GM19240 (cell line): ENCODE results near the gene RNF5.
"Not testable (repeated sequence)": the region's sequence is repeated elsewhere in the genome, so short reads cannot be mapped to it uniquely, and the experiment has no call there.

Experiments
- DNase-seq: peaks from one replicate; pipeline ENCODE4 v3.0.0; 2011; ENCODE audit warnings: low spot score; ENCODE audit not compliant: insufficient read length

The RNF5 gene, protein sequence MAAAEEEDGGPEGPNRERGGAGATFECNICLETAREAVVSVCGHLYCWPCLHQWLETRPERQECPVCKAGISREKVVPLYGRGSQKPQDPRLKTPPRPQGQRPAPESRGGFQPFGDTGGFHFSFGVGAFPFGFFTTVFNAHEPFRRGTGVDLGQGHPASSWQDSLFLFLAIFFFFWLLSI

DNA sequence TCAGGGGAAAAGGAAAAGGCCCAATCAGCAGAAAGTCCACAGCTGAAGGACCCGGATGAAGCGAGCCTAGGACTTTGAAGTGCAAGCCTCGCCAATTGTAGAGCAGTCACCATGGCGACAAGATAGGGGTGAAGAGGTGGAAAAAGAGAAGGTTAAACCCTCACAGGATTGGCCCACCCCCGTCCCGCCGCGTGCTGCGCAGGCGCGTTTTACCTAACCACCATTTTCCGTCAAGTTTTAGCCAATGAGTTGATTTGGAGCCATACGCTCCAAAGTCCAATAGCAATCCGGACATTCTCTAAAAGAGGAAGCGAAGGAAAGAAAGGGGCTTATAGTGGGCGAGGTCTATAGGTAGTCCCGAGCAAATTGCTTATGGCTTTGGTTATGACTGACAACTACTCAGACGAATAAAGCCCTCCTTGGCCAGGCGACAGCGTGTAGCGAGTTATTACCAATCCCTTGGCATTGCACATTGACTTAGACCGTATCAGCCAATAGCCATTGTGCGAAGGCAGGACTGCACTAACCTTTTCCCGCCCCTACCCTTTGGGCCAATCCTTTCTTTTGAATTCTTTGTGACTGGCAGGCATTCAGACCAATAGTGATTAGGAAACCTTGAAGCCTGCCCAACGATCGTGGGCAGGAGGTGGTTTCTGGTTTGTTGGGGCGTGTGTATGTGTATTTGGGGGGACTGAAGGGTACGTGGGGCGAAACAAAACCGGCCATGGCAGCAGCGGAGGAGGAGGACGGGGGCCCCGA, at the start of gene RNF5:
RNF5 (plus strand) TSS at position 618 of the 759 bp plus-strand sequence; CDS start at position 725, 107 bp downstream.
- peak; percentile 90 for DNase-seq

DNA sequence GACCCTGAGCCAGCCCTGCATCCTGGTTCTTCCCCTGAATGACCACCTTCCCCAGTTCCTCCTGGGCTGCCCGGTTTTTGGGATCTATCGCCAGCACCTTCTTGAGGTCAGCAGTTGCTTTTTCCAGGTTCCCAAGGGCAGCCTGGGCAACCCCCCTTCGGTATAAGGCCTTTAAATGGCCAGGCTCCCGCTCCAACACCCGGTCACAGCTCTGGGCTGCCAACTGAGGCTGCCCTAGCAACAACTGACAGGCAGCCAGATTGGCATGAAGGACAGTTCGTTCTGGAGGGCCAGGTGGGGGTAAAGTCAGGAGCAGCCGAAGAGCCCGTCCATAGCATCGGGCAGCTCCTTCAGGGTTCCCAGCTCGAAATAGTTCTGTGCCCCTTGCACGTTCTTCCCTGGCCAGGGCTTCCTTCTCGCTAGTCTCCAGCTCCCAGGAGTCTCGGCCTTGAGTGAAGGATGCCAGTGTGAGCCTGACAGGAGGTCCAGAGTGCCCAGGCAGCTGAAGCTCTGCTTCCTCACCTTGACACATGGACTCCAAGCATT, 49.4 kb upstream of the RNF5 start:
- DNase-seq: no peak

DNA sequence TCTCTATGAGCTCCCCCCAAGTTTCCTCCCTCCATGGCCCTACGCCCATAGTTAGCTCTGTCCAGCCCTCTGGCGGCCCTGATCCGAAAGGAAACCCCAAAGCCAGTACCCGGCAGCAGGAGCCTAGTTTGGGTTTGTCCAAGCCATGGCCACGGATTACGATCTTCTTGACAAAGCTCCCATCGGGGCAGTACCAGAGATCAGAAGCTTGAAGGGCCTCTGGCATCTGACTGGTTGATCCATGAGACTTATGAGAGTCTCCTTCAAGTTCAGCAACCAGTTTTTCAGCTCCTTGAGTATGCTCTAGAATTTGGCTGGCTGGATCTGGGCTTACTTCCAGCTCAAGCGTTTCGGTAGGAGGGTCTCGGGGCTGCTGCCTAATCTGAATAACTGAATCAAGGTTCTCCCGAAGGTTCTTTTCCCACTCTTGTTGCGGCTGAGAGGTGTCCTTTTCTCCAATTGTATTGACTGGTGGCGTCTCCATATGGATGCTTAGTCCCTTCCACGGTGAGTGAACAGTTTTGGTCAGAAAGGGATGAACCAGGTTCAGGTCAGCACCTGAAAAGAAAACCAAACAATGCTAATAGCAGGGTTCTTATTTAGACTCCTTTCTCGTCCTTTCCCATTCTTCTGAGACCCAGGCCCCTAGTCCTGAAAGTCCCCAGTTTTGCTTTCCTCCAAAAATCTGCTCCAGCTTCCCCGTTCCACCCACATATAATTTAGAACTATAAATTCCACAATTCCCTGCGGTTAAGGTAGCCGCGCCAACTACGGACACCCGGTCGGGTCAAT, 48.7 kb upstream of the RNF5 start:
- no peak for DNase-seq

DNA sequence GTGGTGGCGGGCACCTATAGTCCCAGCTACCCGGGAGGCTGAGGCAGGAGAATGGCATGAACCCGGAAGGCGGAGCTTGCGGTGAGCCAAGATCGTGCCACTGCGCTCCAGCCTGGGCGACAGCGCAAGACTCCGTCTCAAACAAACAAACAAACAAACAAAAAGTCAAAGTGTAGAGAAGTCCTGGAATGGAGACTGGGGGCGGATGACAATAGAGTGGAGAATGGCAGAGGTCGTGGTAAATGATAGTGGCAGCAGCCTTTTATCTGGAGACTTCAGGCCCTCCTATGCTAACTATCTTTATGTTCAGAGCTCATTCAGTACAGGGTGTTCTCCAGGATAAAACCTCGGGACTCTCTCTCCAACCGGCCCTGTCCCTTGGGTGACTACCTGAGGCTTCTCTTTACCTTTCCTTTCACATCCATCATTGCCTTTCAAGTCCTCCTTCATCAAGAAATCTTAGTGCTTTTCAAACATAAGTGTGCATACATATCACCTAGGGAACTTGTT, 46.7 kb upstream of the RNF5 start:
- DNase-seq: no peak

DNA sequence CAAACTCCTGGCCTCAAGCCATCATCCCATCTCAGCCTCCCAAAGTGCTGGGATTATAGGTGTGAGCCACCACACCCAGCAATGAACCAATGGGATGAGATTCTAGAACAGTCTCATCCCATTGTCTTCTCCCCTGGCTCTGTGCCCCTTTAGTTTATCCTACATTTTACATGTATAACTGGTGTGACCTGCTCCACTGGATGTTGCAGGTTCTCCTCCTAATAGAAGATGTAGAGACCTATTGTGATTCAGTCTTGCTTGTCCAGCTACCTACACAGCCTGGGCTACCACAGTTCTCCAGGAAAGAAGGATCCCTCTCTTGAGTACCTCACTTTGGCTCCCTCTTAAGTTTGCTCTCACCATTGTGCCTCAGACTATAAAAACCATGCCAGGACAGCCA, 46.1 kb upstream of the RNF5 start:
- DNase-seq: no peak

DNA sequence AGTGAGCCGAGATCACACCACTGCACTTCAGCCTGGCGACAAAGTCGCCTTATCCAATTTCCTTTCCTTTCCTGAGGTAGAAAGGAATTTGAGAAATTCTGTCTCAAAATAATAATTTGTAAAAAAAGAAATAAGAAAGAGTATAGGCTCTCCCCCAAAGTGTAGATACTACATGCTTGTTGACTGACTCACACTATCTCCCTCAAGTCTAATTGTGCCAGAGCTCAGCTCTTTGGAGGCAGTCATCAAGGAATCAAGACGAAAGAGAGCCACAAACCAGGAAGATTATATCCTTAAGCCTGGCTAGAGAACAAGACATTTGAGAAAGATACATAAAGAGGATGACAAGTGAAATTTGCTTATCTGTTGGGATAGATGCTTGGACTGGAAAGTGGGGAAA, 44.4 kb upstream of the RNF5 start:
- no peak for DNase-seq

DNA sequence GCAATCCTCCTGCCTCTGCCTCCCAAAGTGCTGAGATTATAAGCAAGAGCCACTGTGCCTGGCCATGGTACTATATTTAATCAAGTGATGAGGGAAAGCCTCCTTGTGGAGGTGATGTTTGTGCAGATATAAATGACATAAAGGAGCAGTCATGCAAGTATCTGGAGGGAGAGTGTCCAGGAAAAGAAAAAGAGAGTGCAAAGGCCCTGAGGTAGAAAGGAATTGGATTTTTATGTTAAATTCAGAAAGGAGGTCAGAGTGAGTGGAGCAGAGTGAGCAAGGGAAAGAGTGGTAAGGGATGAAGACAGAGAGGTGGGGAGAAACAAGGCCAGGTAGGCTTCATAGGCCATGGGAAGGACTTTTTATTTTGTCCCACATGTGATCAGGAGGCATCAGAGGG, 40.8 kb upstream of the RNF5 start:
- DNase-seq: no peak

DNA sequence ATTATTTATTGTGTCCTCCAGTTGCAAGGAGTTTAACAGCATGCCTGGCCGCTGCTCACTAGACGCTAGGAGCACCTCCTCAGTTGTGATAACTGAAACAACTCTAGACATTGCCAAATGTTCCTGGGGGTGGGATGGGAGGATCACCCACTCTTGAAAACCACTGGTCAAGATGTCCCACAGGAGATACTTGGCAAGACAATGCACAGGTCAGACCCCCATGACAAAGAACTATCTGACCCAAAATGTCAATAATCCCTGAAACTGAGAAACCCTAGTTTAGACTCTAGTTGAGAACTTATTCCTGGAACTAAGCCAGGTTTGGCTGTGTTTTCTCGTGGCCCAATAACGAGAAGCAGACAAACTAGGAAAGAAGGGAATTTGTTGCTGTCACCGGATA, 38.6 kb upstream of the RNF5 start:
- DNase-seq: no peak

DNA sequence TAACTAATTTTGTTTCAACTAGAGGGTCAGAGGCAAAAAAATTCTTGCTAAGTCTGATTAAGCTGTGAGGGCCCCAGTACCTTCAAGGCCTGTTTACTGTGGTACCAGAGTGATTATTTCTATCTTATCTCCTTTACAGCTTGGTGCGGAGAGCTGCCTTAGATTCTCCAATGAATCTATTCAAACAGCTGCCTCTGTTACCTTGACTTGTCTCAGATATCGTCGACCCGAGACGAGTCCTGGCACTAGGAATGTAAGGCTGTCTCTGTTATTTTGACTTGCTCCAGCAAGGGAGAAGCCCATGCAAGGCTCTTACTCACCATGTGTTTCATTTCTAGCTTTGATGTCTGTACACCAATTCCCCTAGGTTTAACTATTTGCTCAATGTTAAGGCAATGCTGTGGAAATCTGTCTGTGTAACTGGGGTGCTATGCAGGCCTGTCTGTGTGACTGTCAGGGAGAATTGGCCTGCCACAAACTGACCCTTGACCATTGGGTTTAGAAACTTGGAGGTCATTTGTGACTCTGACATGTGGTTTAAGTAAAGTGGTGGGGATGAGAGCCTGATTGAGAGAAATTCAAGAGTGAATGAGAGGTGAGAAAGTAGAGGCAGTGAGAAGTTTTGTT, 37.7 kb upstream of the RNF5 start:
- no peak for DNase-seq

DNA sequence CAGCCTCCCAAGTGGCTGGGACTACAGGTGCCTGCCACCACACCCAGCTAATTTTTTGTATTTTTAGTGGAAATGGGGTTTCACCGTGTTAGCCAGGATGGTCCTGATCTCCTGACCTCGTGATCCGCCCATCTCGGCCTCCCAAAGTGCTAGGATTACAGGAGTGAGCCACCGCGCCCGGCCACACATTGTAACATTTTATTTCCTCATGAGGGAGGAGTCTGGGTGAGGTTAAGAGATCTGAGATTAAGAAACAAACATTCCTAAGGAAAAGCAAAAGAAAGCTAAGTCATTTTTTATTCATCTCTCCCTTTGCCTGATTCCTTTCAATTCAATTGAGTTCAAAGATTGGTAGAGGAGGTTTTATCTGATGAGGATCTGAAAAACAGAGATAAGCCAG, 34.0 kb upstream of the RNF5 start:
- DNase-seq: not testable (repeated sequence)

DNA sequence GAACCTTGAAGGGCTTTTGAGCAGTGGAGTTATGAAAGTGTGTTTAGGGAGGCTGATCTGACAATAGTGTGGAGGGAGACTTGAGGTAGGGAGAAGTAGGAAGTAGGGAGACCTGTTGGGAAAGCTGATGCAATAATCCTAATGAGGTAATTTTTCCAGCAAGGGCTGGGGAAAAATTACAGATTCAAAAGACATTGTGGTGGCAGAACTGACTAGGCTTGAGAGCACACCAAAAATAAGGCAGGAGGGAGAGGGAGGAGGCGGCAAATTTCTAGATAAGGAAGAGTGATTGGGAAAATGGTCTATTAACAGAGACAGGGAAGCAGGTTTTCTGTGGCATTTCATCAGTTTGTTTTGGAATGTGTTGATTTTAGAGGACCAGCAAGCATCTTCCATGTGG, 31.9 kb upstream of the RNF5 start:
- no peak for DNase-seq

DNA sequence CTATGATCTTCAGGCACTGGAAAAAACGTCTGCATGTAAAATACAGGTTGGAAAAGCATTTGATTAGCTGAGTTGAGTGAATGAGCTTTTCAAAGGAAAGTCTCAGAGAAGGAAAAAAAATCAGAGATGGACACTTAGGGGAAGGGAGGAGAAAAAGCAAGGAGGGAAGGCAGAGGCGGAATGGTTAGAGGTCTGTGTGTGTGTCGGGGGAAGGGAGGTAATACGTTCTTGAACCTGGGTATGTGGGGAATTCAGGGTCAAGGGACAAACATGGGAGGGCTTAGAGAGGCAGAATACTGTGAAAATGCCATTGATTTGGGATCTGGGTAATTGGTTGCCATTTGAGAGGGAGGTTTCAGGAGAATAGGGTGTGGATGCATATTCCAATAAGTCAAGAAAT, 31.5 kb upstream of the RNF5 start:
- DNase-seq: no peak

DNA sequence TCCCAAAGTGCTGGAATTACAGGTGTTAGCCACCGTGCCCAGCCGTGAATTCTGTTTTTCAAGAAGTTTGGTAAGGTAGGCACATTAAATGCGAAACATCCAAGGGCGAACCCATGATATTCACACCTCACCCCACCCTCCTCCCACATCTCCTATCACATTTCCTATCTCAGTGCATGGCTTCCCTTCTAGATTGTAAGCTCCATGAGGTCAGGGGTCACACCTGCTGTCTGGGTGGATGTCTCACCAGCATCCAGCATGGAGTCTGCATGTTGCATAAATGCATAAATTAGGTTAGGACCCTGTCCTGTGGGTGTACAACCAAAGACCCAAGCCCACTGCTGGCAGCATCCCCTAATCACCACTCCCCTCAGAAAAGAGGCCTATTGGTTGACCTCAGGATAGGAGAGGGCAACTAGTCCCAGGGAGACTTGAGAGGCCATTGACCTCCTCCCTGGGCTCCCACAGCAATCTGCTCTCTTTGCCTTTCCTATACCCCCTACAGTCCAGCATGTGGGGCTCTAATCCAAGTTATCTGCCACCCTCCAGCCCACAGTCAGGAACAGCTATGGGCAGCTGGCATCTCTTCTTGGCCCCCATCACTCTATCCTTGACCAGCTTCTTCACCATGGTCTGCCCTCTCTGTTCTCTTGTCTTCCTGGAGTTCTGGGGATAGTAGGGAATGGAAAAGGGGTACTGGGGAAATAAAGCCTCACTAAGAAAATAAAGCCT, 30.6 kb upstream of the RNF5 start:
- DNase-seq: no peak

DNA sequence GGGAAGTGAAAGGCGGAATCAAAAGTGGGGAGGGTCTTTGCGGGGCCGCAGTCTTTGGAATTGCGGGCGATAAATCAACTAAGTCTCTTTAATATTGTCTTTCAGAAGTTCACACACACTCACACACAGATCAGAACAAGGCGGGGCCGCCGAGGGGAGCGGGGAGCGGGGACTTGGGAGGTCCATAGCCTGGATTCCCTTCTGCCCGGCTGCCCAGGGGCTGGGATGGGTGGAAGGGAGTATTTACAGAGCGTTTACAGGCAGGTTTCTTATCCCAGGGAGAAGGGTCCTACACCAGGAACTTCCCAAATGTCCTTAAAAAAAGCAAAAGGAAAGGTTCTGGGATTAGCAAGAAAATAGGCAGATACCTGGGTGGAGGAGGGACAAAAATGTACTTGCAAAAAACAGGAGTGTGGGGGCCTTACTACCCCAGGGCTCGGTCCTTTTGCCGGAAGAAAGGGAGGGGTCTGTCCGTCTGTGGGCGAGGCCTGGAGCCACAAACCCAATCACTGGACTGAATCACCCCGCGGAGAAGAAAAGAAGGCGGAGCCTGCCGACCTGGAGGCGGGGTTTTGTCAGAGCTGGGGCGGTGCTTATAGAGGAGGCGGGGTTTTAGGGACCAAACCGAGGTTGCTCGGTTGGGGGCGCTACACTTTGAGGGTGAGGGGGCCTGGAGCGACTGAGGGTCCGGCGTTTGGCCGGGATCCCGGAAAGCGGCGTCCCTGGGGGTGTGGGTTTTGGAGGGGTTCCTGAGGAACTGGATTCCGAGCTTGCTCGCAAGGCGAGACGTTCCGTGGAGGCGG, 29.7 kb upstream of the RNF5 start:
- DNase-seq: no peak

DNA sequence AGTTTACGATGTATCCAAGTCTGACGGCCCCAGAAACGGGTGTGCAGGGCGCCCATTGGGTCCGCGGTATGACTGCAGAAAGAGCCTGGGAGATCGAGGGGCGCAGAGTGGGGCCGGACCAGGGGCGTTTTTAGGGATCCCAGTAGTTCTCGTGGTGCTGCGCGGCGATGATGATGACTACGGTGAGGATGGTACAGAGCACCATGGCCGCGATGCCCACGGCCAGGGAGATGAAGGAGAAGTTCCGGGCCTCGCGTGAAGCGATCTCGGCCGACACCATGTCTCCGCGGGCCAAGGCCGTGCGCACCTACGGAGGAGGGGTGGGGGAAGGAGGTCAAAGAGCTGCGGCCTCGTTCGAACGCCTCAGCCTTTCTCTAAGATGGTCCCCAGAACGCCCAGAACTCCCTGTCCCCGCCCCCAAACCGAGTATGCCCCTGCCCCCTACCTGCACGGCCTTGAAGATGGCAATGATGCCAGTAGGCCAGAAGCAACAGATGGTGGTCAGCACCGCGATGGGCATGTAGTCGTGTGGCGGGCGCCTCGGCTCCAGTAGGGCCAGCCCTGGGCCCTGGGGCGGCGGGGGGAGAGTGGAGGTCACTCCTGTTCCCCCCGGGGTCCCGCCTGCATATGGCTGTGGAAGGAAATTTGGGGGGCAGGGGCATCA, 29.0 kb upstream of the RNF5 start:
- DNase-seq: no peak

DNA sequence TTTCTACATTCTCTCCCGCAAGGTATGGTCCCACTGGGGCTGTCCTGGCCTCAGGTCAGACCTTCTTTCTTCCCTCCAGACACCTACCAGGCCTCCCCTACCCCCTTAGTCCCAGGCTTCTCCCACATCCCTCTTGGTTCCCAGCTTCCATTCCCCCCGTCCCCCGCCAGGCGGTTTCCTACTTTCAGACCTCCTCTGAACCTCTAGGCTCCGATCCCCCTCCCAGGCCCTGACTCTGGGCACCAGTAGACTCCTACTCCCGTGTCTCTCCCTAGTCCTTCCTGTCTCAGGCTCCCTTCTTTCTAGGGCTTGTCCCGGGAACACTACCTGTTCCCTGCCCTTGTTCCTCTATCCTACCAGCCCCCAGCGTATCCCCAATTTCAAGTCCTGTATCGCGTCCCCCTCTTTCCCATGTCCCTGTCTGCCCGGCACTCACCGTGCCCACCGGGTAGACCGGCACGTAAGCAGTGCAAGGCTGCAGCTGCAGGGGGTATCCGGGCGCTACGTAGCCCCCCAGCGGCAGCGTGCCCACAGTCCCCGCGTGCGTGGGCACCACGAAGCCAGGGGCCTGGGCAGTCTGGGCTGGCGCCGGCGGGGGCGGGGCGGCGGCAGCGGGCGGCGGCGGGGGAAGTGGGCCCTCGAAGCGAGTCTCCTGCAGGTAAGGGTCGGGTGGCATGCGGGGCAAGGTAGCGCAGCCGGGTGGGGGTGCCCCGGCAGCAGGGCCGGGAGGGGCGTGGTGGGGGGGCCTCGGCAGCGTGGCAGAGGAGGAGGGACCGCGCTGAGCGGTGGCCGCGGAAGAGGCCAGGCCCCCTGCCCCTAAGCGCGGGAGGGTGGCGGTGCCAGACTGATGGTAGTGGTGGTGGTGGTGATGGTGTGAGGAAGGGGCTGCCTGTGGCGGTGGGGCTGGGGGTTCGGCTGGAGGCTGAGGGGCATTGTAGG, 28.0 kb upstream of the RNF5 start:
- no peak for DNase-seq

DNA sequence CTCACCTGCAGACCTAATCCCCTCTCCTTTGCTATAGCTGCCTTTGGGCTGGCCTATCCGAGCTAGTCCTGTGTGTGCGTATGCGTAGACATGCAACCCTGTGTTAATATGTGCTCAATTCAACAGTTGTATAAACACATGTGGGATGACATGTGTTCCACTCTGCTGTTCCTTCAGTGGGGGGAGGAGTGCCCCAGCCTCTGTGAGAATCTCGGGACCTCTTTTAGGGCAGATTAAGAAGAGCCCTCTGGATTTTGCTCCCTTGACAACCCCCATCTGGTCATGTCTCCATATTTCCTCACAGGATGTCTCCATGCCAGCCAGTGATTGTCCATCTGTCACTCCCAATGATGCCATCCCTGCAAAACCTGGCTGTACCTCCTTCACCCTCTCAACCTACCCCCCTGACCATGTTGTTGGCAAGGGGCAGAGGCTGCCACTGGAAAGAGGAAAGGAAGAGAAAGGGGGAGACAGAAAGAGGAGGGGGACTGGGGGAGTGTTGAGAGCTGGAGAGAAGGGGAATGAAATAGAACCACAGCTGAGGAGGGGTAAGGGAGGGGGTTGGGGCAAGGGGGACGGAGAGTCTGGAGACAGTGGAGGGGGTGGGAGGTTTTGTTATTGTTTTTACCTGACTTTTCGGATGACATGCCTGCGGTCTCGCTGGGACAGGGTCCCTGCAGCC, 26.9 kb upstream of the RNF5 start:
- no peak for DNase-seq
